HepG2 (cell line): ENCODE measurements around the gene MAPK8IP3. TPM values are rescaled to one million over a fixed set of nuclear protein-coding genes. Genes with fewer than 3 reads are reported as not detected.

Experiments used
- HIVEP1 ChIP-seq: sonication (generic); formaldehyde crosslinking; IDR thresholded peaks from 2 replicates; pipeline ENCODE4 v1.4.0; 2020; ENCODE audit warnings: mild to moderate bottlenecking, missing genetic modification reagents
- NFKB2 ChIP-seq: sonication (generic); formaldehyde crosslinking; IDR thresholded peaks from 2 replicates; pipeline ENCODE4 v1.4.0; 2020; ENCODE audit warnings: missing genetic modification reagents, borderline replicate concordance
- THYN1 ChIP-seq: sonication (generic); formaldehyde crosslinking; IDR thresholded peaks from 2 replicates; pipeline ENCODE4 v1.8.1; 2023; ENCODE audit warnings: low read depth, mild to moderate bottlenecking, moderate library complexity, missing genetic modification reagents, borderline replicate concordance
- ZNF224 ChIP-seq: sonication (generic); formaldehyde crosslinking; IDR thresholded peaks from 2 replicates; pipeline ENCODE4 v1.5.0; 2020; ENCODE audit warnings: mild to moderate bottlenecking, missing genetic modification reagents
- polyA plus RNA-seq, 8 experiments: library from polyadenylated mRNA; depleted of rRNA in 3 of 8; stranded (reverse) in 7 of 8; unstranded in 1 of 8; fragments of >200 nt; fragmentation: Illumina TruSeq in 4 of 8; extraction: Trizol in 4 of 8; gene quantifications; 2 replicates each; pipeline versions ENCODE4 v1.2.1 to v1.2.3, GENCODE V29; 2011 to 2016; ENCODE audit warnings: low read depth in 4 of 8, missing spikeins in 1 of 8, mixed read lengths in 1 of 8; ENCODE audit not compliant: insufficient read depth in 1 of 8
- total RNA-seq, 5 experiments: library from RNA; depleted of rRNA; stranded (reverse); fragments of >200 nt; fragmentation: Illumina TruSeq; extraction: Trizol; gene quantifications; 2 replicates each; pipeline ENCODE4 v1.2.3, GENCODE V29; 2016; ENCODE audit warnings: low read depth in 1 of 5
- TF ChIP-seq, protein P1 (sequence below): sonication (generic); formaldehyde crosslinking; IDR thresholded peaks from 2 replicates; pipeline ENCODE4 v1.9.0; 2021; ENCODE audit warnings: mild to moderate bottlenecking, missing genetic modification reagents
- TF ChIP-seq, protein P2 (sequence below): sonication (generic); formaldehyde crosslinking; IDR thresholded peaks from 2 replicates; pipeline ENCODE4 v1.8.0; 2022; ENCODE audit warnings: mild to moderate bottlenecking, missing genetic modification reagents, moderate library complexity

Gene MAPK8IP3
- total and polyA plus RNA-seq, 2 of the 13 experiments (the other 11 are each of a cell fraction or from before 2014, with no cell fraction given): 25.1 to 41.7 TPM

DNA sequence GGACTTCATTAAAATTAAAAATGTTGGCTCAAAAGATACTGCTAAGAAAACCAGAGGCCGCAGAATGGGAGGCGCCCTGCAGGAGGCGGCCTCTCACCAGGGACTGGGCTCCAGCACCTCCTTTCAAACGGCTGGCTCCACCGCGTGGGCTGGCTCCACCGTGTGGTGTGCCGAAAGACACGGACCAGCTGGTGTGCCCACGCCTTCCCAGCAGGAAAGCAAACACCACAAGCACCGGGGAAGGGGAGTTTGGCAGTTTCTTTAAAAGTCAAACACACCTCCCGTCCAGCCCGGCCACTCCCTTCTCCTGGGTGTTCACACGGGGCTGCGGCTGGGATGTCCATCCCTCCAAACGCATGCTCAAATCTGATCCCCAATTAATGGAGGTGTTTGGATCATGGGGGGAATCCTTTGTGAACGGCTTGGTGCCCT is 106.8 kb downstream of the MAPK8IP3 start (continued):
- TF ChIP-seq, protein P1, sequence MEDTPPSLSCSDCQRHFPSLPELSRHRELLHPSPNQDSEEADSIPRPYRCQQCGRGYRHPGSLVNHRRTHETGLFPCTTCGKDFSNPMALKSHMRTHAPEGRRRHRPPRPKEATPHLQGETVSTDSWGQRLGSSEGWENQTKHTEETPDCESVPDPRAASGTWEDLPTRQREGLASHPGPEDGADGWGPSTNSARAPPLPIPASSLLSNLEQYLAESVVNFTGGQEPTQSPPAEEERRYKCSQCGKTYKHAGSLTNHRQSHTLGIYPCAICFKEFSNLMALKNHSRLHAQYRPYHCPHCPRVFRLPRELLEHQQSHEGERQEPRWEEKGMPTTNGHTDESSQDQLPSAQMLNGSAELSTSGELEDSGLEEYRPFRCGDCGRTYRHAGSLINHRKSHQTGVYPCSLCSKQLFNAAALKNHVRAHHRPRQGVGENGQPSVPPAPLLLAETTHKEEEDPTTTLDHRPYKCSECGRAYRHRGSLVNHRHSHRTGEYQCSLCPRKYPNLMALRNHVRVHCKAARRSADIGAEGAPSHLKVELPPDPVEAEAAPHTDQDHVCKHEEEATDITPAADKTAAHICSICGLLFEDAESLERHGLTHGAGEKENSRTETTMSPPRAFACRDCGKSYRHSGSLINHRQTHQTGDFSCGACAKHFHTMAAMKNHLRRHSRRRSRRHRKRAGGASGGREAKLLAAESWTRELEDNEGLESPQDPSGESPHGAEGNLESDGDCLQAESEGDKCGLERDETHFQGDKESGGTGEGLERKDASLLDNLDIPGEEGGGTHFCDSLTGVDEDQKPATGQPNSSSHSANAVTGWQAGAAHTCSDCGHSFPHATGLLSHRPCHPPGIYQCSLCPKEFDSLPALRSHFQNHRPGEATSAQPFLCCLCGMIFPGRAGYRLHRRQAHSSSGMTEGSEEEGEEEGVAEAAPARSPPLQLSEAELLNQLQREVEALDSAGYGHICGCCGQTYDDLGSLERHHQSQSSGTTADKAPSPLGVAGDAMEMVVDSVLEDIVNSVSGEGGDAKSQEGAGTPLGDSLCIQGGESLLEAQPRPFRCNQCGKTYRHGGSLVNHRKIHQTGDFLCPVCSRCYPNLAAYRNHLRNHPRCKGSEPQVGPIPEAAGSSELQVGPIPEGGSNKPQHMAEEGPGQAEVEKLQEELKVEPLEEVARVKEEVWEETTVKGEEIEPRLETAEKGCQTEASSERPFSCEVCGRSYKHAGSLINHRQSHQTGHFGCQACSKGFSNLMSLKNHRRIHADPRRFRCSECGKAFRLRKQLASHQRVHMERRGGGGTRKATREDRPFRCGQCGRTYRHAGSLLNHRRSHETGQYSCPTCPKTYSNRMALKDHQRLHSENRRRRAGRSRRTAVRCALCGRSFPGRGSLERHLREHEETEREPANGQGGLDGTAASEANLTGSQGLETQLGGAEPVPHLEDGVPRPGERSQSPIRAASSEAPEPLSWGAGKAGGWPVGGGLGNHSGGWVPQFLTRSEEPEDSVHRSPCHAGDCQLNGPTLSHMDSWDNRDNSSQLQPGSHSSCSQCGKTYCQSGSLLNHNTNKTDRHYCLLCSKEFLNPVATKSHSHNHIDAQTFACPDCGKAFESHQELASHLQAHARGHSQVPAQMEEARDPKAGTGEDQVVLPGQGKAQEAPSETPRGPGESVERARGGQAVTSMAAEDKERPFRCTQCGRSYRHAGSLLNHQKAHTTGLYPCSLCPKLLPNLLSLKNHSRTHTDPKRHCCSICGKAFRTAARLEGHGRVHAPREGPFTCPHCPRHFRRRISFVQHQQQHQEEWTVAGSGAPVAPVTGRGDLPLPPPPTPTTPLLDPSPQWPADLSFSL (CRISPR knock-in tag): no peak
- TF ChIP-seq ZNF224 (CRISPR knock-in tag) (no peak), THYN1 (CRISPR knock-in tag) (no peak), NFKB2 (peak; percentile 58; the same call in 1 of the 2 replicates), HIVEP1 (CRISPR knock-in tag) (no peak)
- TF ChIP-seq, protein P2, sequence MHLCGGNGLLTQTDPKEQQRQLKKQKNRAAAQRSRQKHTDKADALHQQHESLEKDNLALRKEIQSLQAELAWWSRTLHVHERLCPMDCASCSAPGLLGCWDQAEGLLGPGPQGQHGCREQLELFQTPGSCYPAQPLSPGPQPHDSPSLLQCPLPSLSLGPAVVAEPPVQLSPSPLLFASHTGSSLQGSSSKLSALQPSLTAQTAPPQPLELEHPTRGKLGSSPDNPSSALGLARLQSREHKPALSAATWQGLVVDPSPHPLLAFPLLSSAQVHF (CRISPR knock-in tag): no peak
- TF ChIP-seq, all 625 proteins: peak for 73
